HG02884 (cell line): ENCODE data around the gene IL21R.

Experiments
- ATAC-seq: cut with Tn5 transposase; IDR thresholded peaks from one replicate; pipeline ENCODE4 v1.9.1; 2021; ENCODE audit warnings: mild to moderate bottlenecking, moderate library complexity; ENCODE audit not compliant: unreplicated experiment

The IL21R gene

DNA sequence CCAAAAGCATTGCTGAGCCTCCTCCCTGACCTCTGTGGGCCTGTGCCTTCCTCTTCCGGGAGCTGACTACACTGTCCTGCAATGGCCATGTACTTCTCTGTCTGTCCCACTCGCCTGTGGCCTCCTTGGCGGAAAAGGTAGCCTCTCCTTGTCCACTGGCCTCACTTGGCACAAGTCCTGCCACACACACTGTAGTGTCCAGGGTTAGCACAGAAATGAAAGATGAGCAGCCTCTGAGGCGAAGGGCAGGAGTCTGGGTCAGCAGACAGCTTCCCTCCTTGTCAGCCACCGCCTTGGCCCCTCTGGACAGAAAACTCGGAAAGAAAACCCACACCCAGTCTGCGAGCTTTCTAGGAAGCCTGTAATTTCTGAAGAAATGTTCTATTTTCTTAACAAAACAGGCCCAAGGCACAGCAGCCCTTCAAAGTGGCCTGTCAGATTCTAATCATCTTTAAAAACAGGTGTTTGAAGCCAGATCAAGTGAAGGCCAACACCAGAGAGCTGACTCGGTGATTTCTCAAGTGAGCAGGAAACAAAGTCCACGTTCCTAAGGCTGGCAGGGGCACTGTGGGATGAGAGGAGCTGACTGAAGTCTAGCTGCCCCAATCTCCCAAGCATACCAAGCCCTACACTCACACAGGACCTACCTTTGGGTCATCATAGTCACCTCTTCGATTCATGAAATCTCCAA is 80.6 kb downstream of the IL21R start:
- ATAC-seq, result no peak

DNA sequence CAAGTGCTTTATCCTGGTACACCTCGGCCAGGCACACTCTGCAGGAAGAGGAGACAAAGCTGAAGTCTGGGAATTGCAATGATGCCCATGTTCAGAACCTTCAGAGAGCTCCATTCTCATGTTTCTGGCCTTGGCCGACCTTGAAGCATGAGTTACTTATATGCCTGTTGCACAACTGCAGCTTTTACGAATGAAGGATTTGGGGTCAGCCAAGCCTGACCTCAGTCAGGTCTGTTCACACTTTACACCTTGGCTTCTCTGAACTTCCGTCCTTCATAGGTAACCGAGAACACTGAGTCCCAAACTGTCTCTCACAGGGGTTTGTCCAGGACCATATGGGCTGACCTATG is 81.1 kb downstream of the IL21R start:
- ATAC-seq, result no peak

DNA sequence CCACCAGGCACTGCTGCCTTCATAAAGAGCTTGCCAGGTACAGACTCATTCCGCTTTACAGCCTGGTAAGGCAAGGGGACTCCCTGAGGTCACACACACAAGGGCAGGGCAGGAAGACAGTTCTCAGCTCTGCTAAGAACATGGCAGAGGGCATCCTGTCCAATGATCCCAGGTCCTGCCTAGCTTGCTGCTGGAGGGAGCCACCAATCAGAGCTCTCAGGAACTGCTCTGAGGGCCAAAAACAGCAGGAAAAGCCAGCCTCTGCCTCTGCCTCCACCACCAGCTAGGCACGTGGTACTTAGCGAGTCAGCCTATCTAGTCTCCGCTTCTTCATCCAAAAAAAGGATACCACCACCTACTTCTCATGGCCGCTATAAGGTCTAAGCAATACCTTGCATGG is 81.7 kb downstream of the IL21R start:
- no peak for ATAC-seq

DNA sequence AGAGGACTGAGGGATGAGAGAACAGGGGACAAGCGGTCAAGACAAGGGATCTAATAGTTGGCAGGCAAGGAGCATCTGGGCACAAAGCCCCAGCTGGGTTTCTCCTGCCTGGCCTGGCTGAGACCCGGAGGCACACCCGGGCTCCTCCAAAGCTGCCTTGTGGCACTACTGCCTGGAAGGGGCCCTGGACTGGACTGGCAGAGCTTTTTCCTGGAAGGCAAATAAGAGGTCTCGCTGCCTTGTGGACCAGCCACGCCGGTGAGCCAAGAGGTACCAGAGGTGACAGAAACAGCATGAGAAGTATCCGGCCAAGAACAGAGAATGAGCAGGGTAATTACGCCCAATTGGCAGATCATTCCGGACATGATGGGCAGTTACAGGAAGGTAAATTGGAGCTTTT is 83.2 kb downstream of the IL21R start:
- no peak for ATAC-seq

DNA sequence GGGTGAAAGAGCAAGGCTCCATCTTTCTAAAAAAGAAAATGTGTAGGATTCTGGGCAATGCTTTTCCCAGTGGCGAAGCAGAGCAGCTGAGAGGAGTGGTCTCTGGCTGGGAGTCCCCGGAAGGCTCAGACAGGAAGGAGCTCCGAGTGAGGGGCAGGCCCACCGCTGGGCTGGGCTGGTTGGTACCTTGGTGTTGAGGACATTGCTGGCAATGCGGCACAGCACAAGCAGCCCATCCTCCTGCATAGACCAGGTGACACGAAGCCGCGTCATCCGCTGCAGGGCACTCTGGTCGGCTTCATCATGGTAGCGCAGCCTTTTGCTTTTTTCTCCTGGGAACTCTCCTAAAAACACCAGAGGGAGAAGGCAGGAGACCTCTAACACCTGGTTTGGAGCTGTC is 83.8 kb downstream of the IL21R start:
- ATAC-seq, result no peak

DNA sequence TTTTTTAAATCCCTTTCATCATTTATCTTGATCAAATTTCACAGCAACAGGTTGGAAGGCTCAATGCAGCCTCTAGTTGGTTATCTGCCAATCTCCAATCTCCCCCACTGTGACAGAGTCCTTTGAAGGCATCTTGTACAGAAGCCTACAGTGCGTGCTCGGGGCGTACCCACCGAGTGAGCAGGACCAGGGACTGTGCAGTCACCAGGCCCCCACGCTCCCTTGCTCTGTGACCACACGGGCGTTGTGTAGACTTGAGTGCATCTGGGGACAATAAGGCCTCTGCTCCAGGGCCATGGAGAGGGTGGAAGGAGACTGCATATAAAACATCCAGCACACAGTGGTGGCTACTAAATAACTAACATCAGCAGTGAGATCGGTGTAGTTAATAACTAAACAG is 84.4 kb downstream of the IL21R start:
- no peak for ATAC-seq

DNA sequence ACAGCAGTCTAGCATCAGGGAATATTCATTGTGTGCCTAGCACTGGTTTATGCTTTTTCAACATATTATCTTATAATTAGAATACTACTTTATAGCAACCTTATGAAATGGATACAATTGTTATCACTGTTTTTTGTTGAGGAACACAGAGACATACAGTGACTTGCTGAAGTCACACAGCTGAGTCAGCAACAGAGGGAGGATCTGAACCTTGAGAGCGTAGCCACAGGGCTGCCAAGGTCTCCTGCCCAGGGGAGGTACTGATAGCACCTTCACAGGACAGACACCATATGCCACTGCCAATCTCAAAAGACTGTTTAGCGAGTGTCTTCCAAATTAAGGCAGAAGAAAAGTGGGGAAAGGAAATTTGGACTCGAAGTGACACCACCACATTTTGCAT is 84.8 kb downstream of the IL21R start:
- ATAC-seq, result no peak

DNA sequence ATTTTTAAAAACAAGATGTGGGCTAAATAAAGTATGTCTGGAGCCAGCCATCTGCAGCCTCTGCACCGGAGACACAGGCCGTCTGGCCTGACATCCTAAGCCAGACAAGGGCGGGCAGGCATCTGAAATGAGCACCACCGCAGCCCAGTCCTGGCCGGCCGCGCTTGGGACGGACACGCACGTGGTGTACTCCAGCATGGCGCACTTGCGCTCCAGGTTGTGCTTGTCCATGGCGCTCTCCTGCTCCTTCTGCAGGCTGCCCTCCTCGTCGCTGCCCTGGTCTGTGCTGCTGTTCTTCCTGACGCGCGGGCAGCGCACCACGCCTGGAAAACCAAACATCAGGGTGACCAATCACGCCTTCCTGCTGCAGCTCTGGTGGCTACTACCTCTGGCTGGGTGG is 87.4 kb downstream of the IL21R start:
- no peak for ATAC-seq

DNA sequence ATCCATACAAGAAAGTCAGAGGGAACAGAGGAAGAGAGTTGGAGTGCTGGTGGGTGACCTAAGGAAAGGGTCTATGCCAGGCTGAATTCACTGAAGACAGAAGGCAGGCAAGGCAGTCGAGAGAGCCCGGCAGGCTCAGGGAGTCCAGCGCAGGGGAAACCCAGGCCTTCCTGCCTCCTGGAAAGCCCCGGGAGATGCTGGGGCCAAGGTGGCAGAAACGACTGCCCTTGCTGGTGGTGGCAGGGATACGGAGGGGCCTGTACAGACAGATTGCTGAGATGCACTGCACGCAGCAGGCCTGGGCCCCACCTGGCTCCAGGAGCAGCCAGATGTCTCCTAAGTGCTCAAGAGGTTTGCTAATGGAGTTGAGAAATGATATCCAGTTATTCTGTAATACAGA is 87.9 kb downstream of the IL21R start:
- ATAC-seq, result no peak

DNA sequence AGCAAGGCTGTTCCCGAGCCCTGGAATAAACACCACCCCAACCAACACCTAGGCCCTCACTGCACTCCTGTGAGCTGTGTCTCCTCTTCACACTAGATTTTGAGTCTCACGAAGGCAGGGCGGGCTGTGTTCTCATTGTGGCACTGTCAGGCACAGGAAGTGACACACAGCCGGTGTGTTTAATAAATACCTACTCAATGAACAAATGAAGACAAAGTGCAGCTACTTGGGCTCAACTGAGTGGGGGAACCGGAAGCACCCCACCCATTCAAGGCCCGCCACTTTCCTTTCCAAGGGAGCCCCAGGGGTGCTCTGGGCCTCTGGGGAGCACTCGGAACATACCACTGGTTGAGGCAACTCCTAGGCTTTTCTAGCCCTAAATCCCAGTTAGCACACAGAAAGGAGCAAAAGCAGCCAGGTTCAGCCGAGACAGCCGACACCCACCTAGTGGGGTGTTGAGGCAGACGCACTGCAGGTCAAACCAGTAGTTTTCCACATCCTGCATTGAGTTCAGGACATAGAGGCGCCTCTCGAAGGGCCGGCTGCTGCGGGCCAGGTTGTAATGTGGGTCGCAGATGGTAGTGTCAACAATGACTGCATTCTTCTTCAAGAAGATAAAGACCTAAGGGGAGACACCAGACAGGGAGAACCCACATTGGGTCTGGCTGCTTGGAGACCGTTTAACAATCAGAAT is 90.1 kb downstream of the IL21R start:
- no peak for ATAC-seq

DNA sequence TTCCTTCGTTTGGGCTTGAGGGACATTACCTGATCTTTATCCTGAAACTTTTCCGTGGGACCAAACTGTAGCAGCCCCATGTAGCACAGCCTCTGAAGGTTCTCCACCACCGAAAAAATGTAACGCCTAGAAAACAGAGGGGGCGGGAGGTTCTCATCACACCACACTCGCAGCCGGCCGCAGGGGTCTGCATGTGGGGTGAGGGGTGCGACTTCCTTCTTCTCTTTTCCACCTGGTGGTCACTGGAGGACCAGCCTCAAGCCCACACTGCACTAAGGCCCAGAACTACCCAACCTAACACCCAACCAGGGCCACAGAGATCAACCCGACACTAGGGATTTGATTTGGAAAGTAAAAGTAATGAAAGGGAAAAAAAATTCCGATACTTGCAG is 90.6 kb downstream of the IL21R start:
- no peak for ATAC-seq

DNA sequence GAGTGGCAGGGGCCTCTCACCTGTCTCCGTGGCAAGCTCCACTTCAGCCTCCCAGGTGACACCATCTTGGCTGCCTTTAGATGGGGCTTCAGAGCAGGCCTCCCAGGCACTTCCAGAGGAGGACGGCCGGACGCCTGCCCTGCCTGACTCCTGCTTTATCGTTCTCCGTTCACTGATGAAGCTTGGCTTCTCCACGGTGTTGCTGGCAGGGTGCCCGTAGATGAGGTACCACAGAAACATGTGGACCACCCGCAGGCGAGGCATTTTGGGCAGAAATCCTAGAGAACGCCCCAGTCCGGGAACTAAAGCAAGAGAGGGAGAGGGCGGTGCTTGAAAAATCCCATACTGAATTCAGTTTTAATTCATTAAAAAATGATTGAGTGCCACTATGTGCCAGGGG is 93.2 kb downstream of the IL21R start:
- ATAC-seq, result no peak

DNA sequence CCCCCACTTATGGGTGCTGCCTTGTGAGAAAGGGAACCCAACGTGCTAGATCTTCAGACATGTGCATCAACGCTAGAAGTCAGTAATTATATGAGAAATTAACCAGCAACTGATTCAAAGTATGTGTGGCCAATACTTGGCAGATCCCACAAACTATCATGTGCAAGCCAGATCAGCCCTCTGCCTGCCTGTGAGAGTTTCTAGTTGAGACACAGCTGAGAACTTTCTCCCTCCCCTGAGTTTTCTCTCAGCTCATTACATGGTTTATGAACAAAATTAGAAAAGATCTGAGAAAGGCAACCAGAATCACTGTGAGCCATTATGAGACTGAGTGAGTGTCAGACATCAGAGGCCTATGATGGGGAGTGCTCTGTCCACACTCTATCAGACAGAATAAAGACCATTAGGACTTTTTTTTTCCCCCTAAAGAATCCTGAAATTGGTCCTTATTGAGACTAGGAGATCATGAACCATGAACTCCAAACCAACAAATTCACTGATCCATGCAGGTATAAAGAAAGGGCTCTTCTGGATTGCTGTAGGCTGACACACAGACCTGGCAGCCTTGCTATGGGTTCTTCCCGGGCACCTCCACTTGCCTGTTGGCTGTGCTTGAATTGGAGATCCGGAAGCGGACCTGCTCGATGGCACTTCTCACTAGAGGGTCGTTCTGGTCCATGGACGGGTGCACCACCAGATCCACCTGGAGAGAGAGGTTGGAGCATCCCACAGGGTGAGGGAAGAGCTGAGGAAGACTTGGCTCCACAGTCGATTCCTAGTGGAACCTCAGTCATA is 96.3 kb downstream of the IL21R start:
- no peak for ATAC-seq

DNA sequence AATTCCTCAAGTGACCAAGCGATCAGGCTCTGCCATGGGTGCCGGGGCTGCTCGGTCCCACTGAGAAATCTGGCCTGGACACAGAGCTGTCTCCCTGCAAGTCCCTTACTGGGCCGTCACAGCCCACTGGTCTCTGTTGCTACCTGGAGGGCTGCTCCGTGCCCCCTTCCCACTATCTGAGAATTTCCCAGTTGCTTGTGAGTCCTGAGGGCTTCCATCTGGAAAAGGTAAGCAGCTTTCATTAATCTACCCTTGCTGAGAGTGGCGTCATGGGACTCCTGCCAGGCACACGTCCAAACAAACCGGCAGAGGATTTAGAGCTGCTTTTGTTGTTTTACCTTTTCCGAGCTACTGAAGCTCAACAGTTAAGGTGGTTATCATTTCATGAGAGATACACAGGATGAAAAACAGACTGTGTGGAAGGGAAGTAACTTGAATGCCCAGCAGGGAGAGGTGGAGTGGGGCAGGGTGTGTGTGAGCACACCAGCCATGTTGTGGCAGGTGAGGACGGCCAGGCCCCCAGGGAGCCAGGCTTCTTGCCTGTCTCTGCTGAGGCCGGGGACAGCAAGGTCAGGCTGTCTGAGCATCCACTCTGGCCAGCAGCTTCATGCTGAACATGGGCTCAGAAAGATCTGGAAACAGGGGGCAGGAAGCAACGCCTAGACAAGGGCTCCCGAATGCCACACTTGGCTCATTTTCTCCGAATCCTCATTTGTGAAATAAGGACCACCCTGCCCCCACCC is 97.1 kb downstream of the IL21R start:
- ATAC-seq, result no peak

DNA sequence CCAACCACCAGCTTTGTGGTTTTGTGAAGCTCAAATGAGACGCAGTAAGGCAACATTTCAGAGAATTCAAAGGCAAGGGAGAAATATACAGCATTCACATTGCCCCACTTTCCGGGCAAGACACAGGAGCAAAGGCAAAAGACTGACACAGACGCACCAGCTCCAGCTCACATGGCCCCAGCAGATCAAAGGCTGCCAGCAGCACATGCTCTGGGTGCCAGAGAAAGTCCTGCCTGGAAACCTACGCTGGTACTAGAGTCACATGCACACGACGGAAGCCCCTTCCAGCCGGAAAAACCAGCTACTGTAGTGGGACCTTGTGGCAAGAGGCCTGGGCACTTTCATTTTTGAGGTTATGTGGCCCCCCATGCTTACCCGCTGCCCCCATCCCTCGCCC is 97.7 kb downstream of the IL21R start:
- no peak for ATAC-seq

DNA sequence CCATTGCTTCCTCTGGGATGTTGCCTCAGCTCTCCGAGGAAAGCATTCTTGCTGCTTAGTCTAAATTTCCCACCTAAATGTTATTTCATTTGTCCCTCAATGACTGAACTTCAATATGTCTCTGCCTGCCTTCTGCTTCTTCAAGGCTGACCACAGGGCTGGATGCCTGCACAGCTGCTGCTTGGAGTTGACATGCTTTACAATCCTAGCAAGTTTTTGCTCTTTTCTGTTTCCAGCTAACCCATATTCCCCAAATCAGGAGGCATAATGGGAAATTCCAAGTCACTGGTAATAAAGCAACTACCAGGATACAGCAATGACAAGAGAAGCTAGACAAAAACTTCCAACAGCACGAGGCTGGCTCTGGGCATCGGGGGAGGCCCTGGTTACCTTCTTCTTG is 98.8 kb downstream of the IL21R start:
- no peak for ATAC-seq
